HepG2 (cell line): Measurements from ENCODE around the gene OST4. TPM values are rescaled to one million over a fixed set of nuclear protein-coding genes. Genes with fewer than 3 reads are reported as not detected.

Experiments
- CEBPG ChIP-seq: IDR thresholded peaks from 2 replicates; pipeline ENCODE4 v1.6.1; 2016
- ELF1 ChIP-seq: sonication (generic); formaldehyde crosslinking; IDR thresholded peaks from 2 replicates; pipeline ENCODE4 v1.4.0; 2020; ENCODE audit warnings: missing genetic modification reagents
- GMEB1 ChIP-seq: sonication (generic); formaldehyde crosslinking; IDR thresholded peaks from 2 replicates; pipeline ENCODE4 v1.5.1; 2020; ENCODE audit warnings: missing genetic modification reagents, mild to moderate bottlenecking, borderline replicate concordance
- HMG20A ChIP-seq: IDR thresholded peaks from 2 replicates; pipeline ENCODE4 v1.6.1; 2016; ENCODE audit warnings: borderline replicate concordance
- JUNB ChIP-seq: sonication (generic); formaldehyde crosslinking; IDR thresholded peaks from 2 replicates; pipeline ENCODE4 v1.8.0; 2022; ENCODE audit warnings: missing genetic modification reagents, mild to moderate bottlenecking, borderline replicate concordance
- LBX2 ChIP-seq: sonication (generic); formaldehyde crosslinking; IDR thresholded peaks from 2 replicates; pipeline ENCODE4 v1.5.0; 2020; ENCODE audit warnings: missing genetic modification reagents, mild to moderate bottlenecking, borderline replicate concordance
- MAFG ChIP-seq: sonication (generic); formaldehyde crosslinking; IDR thresholded peaks from 2 replicates; pipeline ENCODE4 v1.5.1; 2020; ENCODE audit warnings: mild to moderate bottlenecking, missing genetic modification reagents
- MED13 ChIP-seq: sonication (generic); formaldehyde crosslinking; IDR thresholded peaks from 2 replicates; pipeline ENCODE4 v1.5.0; 2020; ENCODE audit warnings: missing genetic modification reagents
- MEIS1 ChIP-seq: sonication (generic); formaldehyde crosslinking; IDR thresholded peaks from 2 replicates; pipeline ENCODE4 v1.9.0; 2021; ENCODE audit warnings: mild to moderate bottlenecking, missing genetic modification reagents, moderate library complexity, borderline replicate concordance
- MXI1 ChIP-seq: IDR thresholded peaks from 3 replicates; pipeline ENCODE4 v1.6.1; 2012; ENCODE audit warnings: low read depth, low read length, inconsistent platforms, borderline replicate concordance
- PAF1 ChIP-seq: IDR thresholded peaks from 2 replicates; pipeline ENCODE4 v1.6.1; 2016; ENCODE audit warnings: missing genetic modification reagents, missing compliant biosample characterization
- RFX5 ChIP-seq: IDR thresholded peaks from 2 replicates; pipeline ENCODE4 v1.6.1; 2011; ENCODE audit warnings: low read depth, low read length, improper control_type of control experiment
- SETDB1 ChIP-seq: sonication (generic); formaldehyde crosslinking; IDR thresholded peaks from 2 replicates; pipeline ENCODE4 v1.5.1; 2020; ENCODE audit warnings: missing genetic modification reagents, mild to moderate bottlenecking, borderline replicate concordance
- THAP11 ChIP-seq: IDR thresholded peaks from 2 replicates; pipeline ENCODE4 v1.6.1; 2016; ENCODE audit warnings: missing biosample characterization, missing genetic modification reagents
- ZKSCAN5 ChIP-seq: sonication (generic); formaldehyde crosslinking; IDR thresholded peaks from 2 replicates; pipeline ENCODE4 v1.5.1; 2020; ENCODE audit warnings: mild to moderate bottlenecking, missing genetic modification reagents
- ZNF276 ChIP-seq: sonication (generic); formaldehyde crosslinking; IDR thresholded peaks from 2 replicates; pipeline ENCODE4 v1.4.0; 2020; ENCODE audit warnings: mild to moderate bottlenecking, low read depth, missing genetic modification reagents
- ZNF282 ChIP-seq: fragments of 450-650 bp; IDR thresholded peaks from 2 replicates; pipeline ENCODE4 v1.6.1; 2018; ENCODE audit not compliant: partially characterized antibody
- ZNF335 ChIP-seq: sonication (generic); formaldehyde crosslinking; IDR thresholded peaks from 2 replicates; pipeline ENCODE4 v1.4.0; 2020; ENCODE audit warnings: missing genetic modification reagents
- ZNF570 ChIP-seq: sonication (generic); formaldehyde crosslinking; IDR thresholded peaks from 2 replicates; pipeline ENCODE4 v1.4.0; 2020; ENCODE audit warnings: mild to moderate bottlenecking, missing genetic modification reagents, borderline replicate concordance
- ZNF672 ChIP-seq: sonication (generic); formaldehyde crosslinking; IDR thresholded peaks from 2 replicates; pipeline ENCODE4 v1.8.1; 2022; ENCODE audit warnings: missing genetic modification reagents
- polyA plus RNA-seq, 8 experiments: library from polyadenylated mRNA; depleted of rRNA in 3 of 8; stranded (reverse) in 7 of 8; unstranded in 1 of 8; fragments of >200 nt; fragmentation: Illumina TruSeq in 4 of 8; extraction: Trizol in 4 of 8; gene quantifications; 2 replicates each; pipeline versions ENCODE4 v1.2.1 to v1.2.3, GENCODE V29; 2011 to 2016; ENCODE audit warnings: low read depth in 4 of 8, missing spikeins in 1 of 8, mixed read lengths in 1 of 8; ENCODE audit not compliant: insufficient read depth in 1 of 8
- total RNA-seq, 5 experiments: library from RNA; depleted of rRNA; stranded (reverse); fragments of >200 nt; fragmentation: Illumina TruSeq; extraction: Trizol; gene quantifications; 2 replicates each; pipeline ENCODE4 v1.2.3, GENCODE V29; 2016; ENCODE audit warnings: low read depth in 1 of 5
- TF ChIP-seq, protein P1 (sequence below): sonication (generic); formaldehyde crosslinking; IDR thresholded peaks from 2 replicates; pipeline ENCODE4 v1.8.0; 2022; ENCODE audit warnings: mild to moderate bottlenecking, missing genetic modification reagents, borderline replicate concordance
- TF ChIP-seq, protein P2 (sequence below): IDR thresholded peaks from 2 replicates; pipeline ENCODE4 v1.6.1; 2018; ENCODE audit warnings: missing genetic modification reagents

Gene OST4
- total and polyA plus RNA-seq, 2 of the 13 experiments (the other 11 are each of a cell fraction or from before 2014, with no cell fraction given), result 498 to 584 TPM

DNA sequence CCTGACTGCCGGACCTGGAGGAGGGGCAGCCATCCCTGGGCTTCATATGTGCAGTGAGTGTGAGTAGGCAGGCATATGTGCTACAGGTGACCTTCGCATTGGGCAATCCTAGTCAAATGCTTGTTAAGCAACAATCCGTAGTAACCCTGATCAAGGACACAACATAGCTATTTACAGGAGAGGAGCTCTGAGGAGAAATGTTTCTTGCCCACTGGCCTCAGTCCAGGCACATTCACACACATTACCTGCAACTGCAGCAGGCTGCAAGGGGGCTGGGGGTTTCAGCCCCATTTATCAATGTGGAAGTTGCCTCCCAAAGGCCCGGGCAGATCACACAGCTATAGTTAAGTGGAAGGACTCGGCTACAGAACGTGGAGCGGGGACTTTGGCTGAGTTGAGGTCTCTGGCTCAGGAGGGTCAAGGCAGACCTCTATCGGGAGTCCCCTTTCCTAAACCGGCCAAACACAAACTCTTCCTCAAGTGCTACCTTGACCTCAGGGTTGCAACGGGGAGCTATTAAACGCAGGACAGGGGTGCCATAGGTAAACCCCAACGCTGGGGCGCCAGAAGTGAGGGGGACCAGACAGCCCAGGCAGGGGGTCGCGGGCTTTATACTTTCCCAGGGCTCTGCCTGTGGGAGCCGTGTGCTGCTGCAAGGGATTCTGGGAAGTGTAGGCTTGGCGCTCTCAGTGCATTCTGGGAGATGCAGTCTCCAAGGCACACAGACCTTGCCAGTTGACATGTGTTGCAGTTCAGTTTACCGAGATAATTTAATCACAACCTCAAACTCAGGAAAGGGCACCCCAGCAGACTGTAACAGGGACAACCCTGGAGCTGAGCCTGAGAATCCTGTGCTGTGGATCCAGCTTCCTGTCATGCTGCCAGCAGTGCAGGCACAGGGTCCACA, 24.5 kb upstream of the OST4 start (continued):
- peak; percentile 77 for TF ChIP-seq GMEB1
- peak; percentile 59; the same call in 1 of the 2 replicates for TF ChIP-seq LBX2 (CRISPR knock-in tag)
- TF ChIP-seq PAF1 (CRISPR knock-in tag), result no peak
- TF ChIP-seq RFX5, result no peak
- peak; percentile 32; the same call in 1 of the 2 replicates for TF ChIP-seq ELF1
- no peak for TF ChIP-seq SETDB1
- no peak for TF ChIP-seq ZNF672
- TF ChIP-seq ZNF570 (CRISPR knock-in tag), result no peak; the same call in 1 of the 2 replicates
- TF ChIP-seq CEBPG (CRISPR knock-in tag), result peak; percentile 100
- TF ChIP-seq HMG20A (CRISPR knock-in tag), result peak; percentile 91
- no peak for TF ChIP-seq ZKSCAN5 (CRISPR knock-in tag)
- TF ChIP-seq, protein P1, sequence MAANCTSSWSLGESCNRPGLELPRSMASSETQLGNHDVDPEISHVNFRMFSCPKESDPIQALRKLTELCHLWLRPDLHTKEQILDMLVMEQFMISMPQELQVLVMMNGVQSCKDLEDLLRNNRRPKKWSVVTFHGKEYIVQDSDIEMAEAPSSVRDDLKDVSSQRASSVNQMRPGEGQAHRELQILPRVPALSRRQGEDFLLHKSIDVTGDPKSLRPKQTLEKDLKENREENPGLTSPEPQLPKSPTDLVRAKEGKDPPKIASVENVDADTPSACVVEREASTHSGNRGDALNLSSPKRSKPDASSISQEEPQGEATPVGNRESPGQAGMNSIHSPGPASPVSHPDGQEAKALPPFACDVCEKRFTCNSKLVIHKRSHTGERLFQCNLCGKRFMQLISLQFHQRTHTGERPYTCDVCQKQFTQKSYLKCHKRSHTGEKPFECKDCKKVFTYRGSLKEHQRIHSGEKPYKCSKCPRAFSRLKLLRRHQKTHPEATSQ (CRISPR knock-in tag), result peak; percentile 81
- no peak for TF ChIP-seq MAFG (CRISPR knock-in tag)
- TF ChIP-seq ZNF335 (CRISPR knock-in tag), result peak; percentile 88
- TF ChIP-seq ZNF276 (CRISPR knock-in tag), result no peak
- TF ChIP-seq MED13 (CRISPR knock-in tag), result peak; percentile 79; the same call in 1 of the 2 replicates
- TF ChIP-seq MXI1, result peak; percentile 86; the same call in 2 of the 3 replicates
- no peak for TF ChIP-seq JUNB (CRISPR knock-in tag)
- TF ChIP-seq ZNF282, result no peak
- TF ChIP-seq, protein P2, sequence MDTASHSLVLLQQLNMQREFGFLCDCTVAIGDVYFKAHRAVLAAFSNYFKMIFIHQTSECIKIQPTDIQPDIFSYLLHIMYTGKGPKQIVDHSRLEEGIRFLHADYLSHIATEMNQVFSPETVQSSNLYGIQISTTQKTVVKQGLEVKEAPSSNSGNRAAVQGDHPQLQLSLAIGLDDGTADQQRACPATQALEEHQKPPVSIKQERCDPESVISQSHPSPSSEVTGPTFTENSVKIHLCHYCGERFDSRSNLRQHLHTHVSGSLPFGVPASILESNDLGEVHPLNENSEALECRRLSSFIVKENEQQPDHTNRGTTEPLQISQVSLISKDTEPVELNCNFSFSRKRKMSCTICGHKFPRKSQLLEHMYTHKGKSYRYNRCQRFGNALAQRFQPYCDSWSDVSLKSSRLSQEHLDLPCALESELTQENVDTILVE (CRISPR knock-in tag), result peak; percentile 97
- peak; percentile 96 for TF ChIP-seq THAP11
- TF ChIP-seq MEIS1, result no peak; the same call in 1 of the 2 replicates
